ENCODE data around the gene AKAP14. TPM values are rescaled to one million over a fixed set of nuclear protein-coding genes. Genes with fewer than 3 reads are reported as not detected.
A peak's percentile ranks its signal among the peaks of the same experiment; 100 is the strongest.

Gene AKAP14
- total RNA-seq, 1 donor from 2014 or later: not detected

- DNase-seq (no peak), ATAC-seq (ENCODE audit: low read depth) (no peak)
- no peak overlapping the region for H3K27ac Mint-ChIP-seq
- no peaks in the 10 kb centered on the region for H3K27me3 Mint-ChIP-seq
- CTCF ChIA-PET: no interaction called here
- intact Hi-C loops (cut with micrococcal nuclease): no loop called here
- no peaks in the 10 kb centered on the region for H3K4me1 Mint-ChIP-seq
- no peak overlapping the region for H3K4me3 Mint-ChIP-seq
- peaks cover 40% of the 10 kb centered on the region for H3K36me3 Mint-ChIP-seq (ENCODE audit: low read depth)
- TF ChIP-seq CTCF (IDR thresholded peaks at IDR 0.05): no peak
- POLR2A ChIA-PET: no interaction called here
- no peaks in the 10 kb centered on the region for H3K9me3 Mint-ChIP-seq
Observed at GRCh38 chrX:119935215-119935874, 39.7 kb downstream of the AKAP14 start.

- POLR2A ChIA-PET: interaction anchor here (0.7 kb wide), 1 partner anchor 1232 kb away, joined by 5 read pairs; no protein-coding TSS in a partner anchor
- intact Hi-C loops (cut with micrococcal nuclease): no loop called here
Observed at GRCh38 chrX:119941336-119941735, 45.6 kb downstream of the AKAP14 start.

GRCh38 chrX:119942173-119942819 is 46.6 kb downstream of the AKAP14 start:
- peak overlapping the region; percentile 84 for H3K4me3 Mint-ChIP-seq
- H3K9me3 Mint-ChIP-seq: no peaks in the 10 kb centered on the region
- H3K27ac Mint-ChIP-seq: peak overlapping the region; percentile 86
- no peak for TF ChIP-seq CTCF (IDR thresholded peaks at IDR 0.05)
- H3K4me1 Mint-ChIP-seq: peaks cover 23% of the 10 kb centered on the region
- ChIA-PET CTCF (no interaction called here), POLR2A (interaction anchor here (1.1 to 1.4 kb wide), 2 partner anchors 150 to 474 kb away, joined by 3 to 8 read pairs; partner anchors contain the start of genes RPL39 and SLC25A5)
- intact Hi-C loops (cut with micrococcal nuclease): no loop called here
- H3K27me3 Mint-ChIP-seq: no peaks in the 10 kb centered on the region
- DNase-seq: no peak
- H3K36me3 Mint-ChIP-seq (ENCODE audit: low read depth): peaks cover 8% of the 10 kb centered on the region
- no peak for ATAC-seq (ENCODE audit: low read depth)

More at GRCh38 chrX:119941336-119941735, 45.6 kb downstream of the AKAP14 start:
- Mint-ChIP-seq H3K27ac (no peak overlapping the region), H3K4me1 (peaks cover 23% of the 10 kb centered on the region), H3K9me3 (no peaks in the 10 kb centered on the region), H3K36me3 (ENCODE audit: low read depth) (peaks cover 13% of the 10 kb centered on the region), H3K4me3 (peak overlapping the region; percentile 28), H3K27me3 (no peaks in the 10 kb centered on the region)
- CTCF ChIA-PET: no interaction called here
- ATAC-seq (ENCODE audit: low read depth) (no peak), DNase-seq (no peak)
- TF ChIP-seq CTCF (IDR thresholded peaks at IDR 0.05): no peak

GRCh38 chrX:119942831-119943184 is 47.1 kb downstream of the AKAP14 start:
- ATAC-seq (ENCODE audit: low read depth): no peak
- CTCF ChIA-PET: no interaction called here
- H3K36me3 Mint-ChIP-seq (ENCODE audit: low read depth): peaks cover 6% of the 10 kb centered on the region
- H3K4me1 Mint-ChIP-seq: peaks cover 23% of the 10 kb centered on the region
- peak overlapping the region; percentile 84 for H3K4me3 Mint-ChIP-seq
- H3K27ac Mint-ChIP-seq: peak overlapping the region; percentile 86
- intact Hi-C loops (cut with micrococcal nuclease): loop anchor here (1.0 kb wide), 3 partner anchors 72 to 302 kb away; partner anchors contain the start of genes NDUFA1, RNF113A and RPL39
- no peak for DNase-seq
- POLR2A ChIA-PET: interaction anchor here (0.6 to 1.4 kb wide), 4 partner anchors 18 to 475 kb away, joined by 3 to 8 read pairs (median 4); partner anchors contain the start of genes RPL39 and SLC25A5
- H3K9me3 Mint-ChIP-seq: no peaks in the 10 kb centered on the region
- H3K27me3 Mint-ChIP-seq: no peaks in the 10 kb centered on the region
- no peak for TF ChIP-seq CTCF (IDR thresholded peaks at IDR 0.05)

Data from activated B cell treated with CpG ODN at 0.5 μM for 24 hours (primary cell).